SK-N-SH (cell line): ENCODE results near the gene SPINT1. TPM values are rescaled to one million over a fixed set of nuclear protein-coding genes. Genes with fewer than 3 reads are reported as not detected.

Experiments used
- CTCF ChIA-PET: fragments of 300-600, 350-600 bp; formaldehyde crosslinking; extraction: SDS; loops from one replicate; lab custom pipeline; 2021; lab: Yijun Ruan, JAX
- POLR2A ChIA-PET: fragments of 350-600 bp; sonication (Branson Sonifier 250); formaldehyde crosslinking; extraction: SDS; loops from one replicate; lab custom pipeline; 2020; ENCODE audit warnings: antibody characterized with exemption, inconsistent platforms; lab: Yijun Ruan, JAX
- DNase-seq: peaks from one replicate; pipeline ENCODE4 v3.0.0; 2012
- H2AFZ ChIP-seq: fragments of 200-600 bp; sonication (generic); 2 replicates; pipeline ENCODE4 v1.8.1; 2016; ENCODE audit warnings: antibody characterized with exemption, mild to moderate bottlenecking, low read depth
- H3F3A ChIP-seq: fragments of 200-600 bp; sonication (generic); replicated peaks from 2 replicates; pipeline ENCODE3; 2016; ENCODE audit warnings: antibody characterized with exemption, mild to moderate bottlenecking; ENCODE audit not compliant: insufficient read depth
- H3K27ac ChIP-seq, 2 experiments: fragments of 200-500 bp in 1 of 2; fragments of 200-600 bp in 1 of 2; sonication (Bioruptor generic) in 1 of 2; sonication (generic), shearing (Covaris generic) in 1 of 2; 2 replicates each; pipeline versions ENCODE4 v1.5.1 to v1.6.1; 2014 to 2016; ENCODE audit warnings: low read depth in 2 of 2, inconsistent platforms in 1 of 2, low read length in 1 of 2, mild to moderate bottlenecking in 1 of 2, mixed read lengths in 1 of 2
- H3K27me3 ChIP-seq: fragments of 200-600 bp; sonication (generic), shearing (Covaris generic); 2 replicates; pipeline ENCODE4 v1.6.1; 2016; ENCODE audit warnings: mixed run types; ENCODE audit not compliant: insufficient read depth
- H3K36me3 ChIP-seq, 2 experiments: fragments of 200-500 bp in 1 of 2; fragments of 200-600 bp in 1 of 2; sonication (Bioruptor generic) in 1 of 2; sonication (generic) in 1 of 2; replicated peaks in 1 of 2; 2 replicates each; pipeline versions ENCODE3 to v1.5.1; 2014 to 2016; ENCODE audit warnings: low read length in 1 of 2, mild to moderate bottlenecking in 1 of 2; ENCODE audit not compliant: insufficient read depth in 2 of 2, control insufficient read depth in 1 of 2
- H3K4me1 ChIP-seq, 2 experiments: fragments of 200-500 bp in 1 of 2; fragments of 200-600 bp in 1 of 2; sonication (Bioruptor generic) in 1 of 2; sonication (generic), shearing (Covaris generic) in 1 of 2; 2 replicates each; pipeline versions ENCODE4 v1.5.1 to v1.6.1; 2014 to 2016; ENCODE audit warnings: low read depth in 1 of 2, low read length in 1 of 2, mixed run types in 1 of 2; ENCODE audit not compliant: insufficient read depth in 2 of 2, control insufficient read depth in 1 of 2
- H3K4me2 ChIP-seq: fragments of 200-600 bp; sonication (generic), shearing (Covaris generic); 2 replicates; pipeline ENCODE4 v1.6.1; 2017; ENCODE audit warnings: mixed run types
- H3K4me3 ChIP-seq, 2 experiments: fragments of 200-500 bp in 1 of 2; fragments of 200-600 bp in 1 of 2; sonication (Bioruptor generic) in 1 of 2; sonication (generic), shearing (Covaris generic) in 1 of 2; 2 replicates each; pipeline versions ENCODE4 v1.5.1 to v1.8.1; 2014 to 2016; ENCODE audit warnings: low read depth in 2 of 2, inconsistent platforms in 1 of 2, low read length in 1 of 2, mild to moderate bottlenecking in 1 of 2, mixed read lengths in 1 of 2, moderate library complexity in 1 of 2
- H3K79me2 ChIP-seq: fragments of 200-600 bp; sonication (generic); 2 replicates; pipeline ENCODE4 v1.8.1; 2017; ENCODE audit warnings: mild to moderate bottlenecking; ENCODE audit not compliant: insufficient read depth
- H3K9ac ChIP-seq: fragments of 200-600 bp; sonication (generic); 2 replicates; pipeline ENCODE4 v1.6.1; 2017; ENCODE audit warnings: mixed run types
- H3K9me2 ChIP-seq: fragments of 200-600 bp; sonication (generic); 2 replicates; pipeline ENCODE4 v1.6.1; 2017; ENCODE audit warnings: mixed run types
- H3K9me3 ChIP-seq: fragments of 200-600 bp; sonication (generic); 2 replicates; pipeline ENCODE4 v1.6.1; 2017; ENCODE audit warnings: mixed run types, mild to moderate bottlenecking, moderate library complexity
- H4K20me1 ChIP-seq: fragments of 200-600 bp; sonication (generic); 2 replicates; pipeline ENCODE4 v1.6.1; 2017; ENCODE audit warnings: mild to moderate bottlenecking, mixed run types; ENCODE audit not compliant: insufficient read depth
- CHD2 ChIP-seq: fragments of 150-350 bp; IDR thresholded peaks from 2 replicates; pipeline ENCODE4 v1.6.1; 2018; ENCODE audit warnings: low read length; ENCODE audit not compliant: partially characterized antibody
- CTCF ChIP-seq: fragments of 200-600 bp; sonication (generic); IDR thresholded peaks from 2 replicates; pipeline ENCODE4 v1.6.1; 2017; ENCODE audit warnings: antibody characterized with exemption, mild to moderate bottlenecking, moderate library complexity
- FOSL2 ChIP-seq: IDR thresholded peaks from 2 replicates; pipeline ENCODE4 v1.4.0; 2012; ENCODE audit warnings: low read depth, mild to moderate bottlenecking, moderate library complexity, borderline replicate concordance
- MXI1 ChIP-seq: IDR thresholded peaks from 2 replicates; pipeline ENCODE4 v1.6.1; 2012; ENCODE audit warnings: mild to moderate bottlenecking, low read depth, low read length, improper control_type of control experiment
- NRF1 ChIP-seq: IDR thresholded peaks from 2 replicates; pipeline ENCODE4 v1.6.1; 2012; ENCODE audit warnings: low read depth, mild to moderate bottlenecking, low read length
- POLR2AphosphoS5 ChIP-seq: IDR thresholded peaks from 2 replicates; pipeline ENCODE4 v1.6.1; 2012; ENCODE audit warnings: low read depth, low read length
- RCOR1 ChIP-seq: fragments of 150-350 bp; IDR thresholded peaks from 2 replicates; pipeline ENCODE4 v1.6.1; 2017; ENCODE audit warnings: antibody characterized with exemption, low read length
- RFX5 ChIP-seq: IDR thresholded peaks from 2 replicates; pipeline ENCODE4 v1.6.1; 2012; ENCODE audit warnings: mild to moderate bottlenecking, improper control_type of control experiment, low read length
- RXRA ChIP-seq: IDR thresholded peaks from 2 replicates; pipeline ENCODE4 v1.4.0; 2012; ENCODE audit warnings: low read depth, mild to moderate bottlenecking, borderline replicate concordance
- SMC3 ChIP-seq: IDR thresholded peaks from 2 replicates; pipeline ENCODE4 v1.6.1; 2012; ENCODE audit warnings: low read depth, low read length, improper control_type of control experiment
- TAF1 ChIP-seq: IDR thresholded peaks from 2 replicates; pipeline ENCODE4 v1.6.1; 2012; ENCODE audit warnings: low read depth, mild to moderate bottlenecking, low read length, moderate library complexity, borderline replicate concordance
- TCF12 ChIP-seq: IDR thresholded peaks from 2 replicates; pipeline ENCODE4 v1.4.0; 2012
- TEAD4 ChIP-seq: IDR thresholded peaks from 2 replicates; pipeline ENCODE4 v1.4.0; 2012; ENCODE audit warnings: mild to moderate bottlenecking, borderline replicate concordance; ENCODE audit not compliant: insufficient read depth
- WGBS: methylation state at CpG from one replicate; pipeline ENCODE4 v1.1.6; 2017; ENCODE audit warnings: low lambda C conversion rate; 5-methylcytosine and 5-hydroxymethylcytosine counted together
- polyA plus RNA-seq, 3 experiments: library from polyadenylated mRNA; depleted of rRNA; stranded (reverse); fragments of >200 nt; gene quantifications; 2 replicates each; pipeline ENCODE4 v1.2.3, GENCODE V29; 2012
- TF ChIP-seq, protein P1 (sequence below): fragments of 150-350 bp; IDR thresholded peaks from 2 replicates; pipeline ENCODE4 v1.6.1; 2016; ENCODE audit warnings: mild to moderate bottlenecking, low read depth, low read length
- TF ChIP-seq, protein P2 (sequence below): IDR thresholded peaks from 2 replicates; pipeline ENCODE4 v1.4.0; 2012; ENCODE audit warnings: low read depth

Gene SPINT1
- polyA plus RNA-seq, 1 of the 3 experiments (the other 2 are of a cell fraction) = 2.0 TPM

DNA sequence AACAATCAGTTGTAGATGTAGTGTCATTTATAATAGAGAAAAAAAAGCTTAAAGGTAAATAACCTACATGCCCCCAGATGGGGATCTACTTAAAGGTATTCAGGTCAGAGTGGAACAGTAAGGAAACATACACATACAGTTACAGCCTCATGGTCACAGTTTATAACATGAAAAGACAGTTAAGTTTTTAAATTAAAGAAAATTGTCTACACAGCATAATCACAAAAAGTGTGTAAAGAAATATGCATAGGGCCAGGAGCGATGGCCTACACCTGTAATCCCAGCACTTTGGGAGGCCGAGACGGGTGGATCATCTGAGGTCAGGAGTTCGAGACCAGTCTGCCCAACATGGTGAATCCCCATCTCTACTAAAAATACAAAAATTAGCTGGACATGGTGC is 23.4 kb downstream of the SPINT1 start:
- 93% methylated on average over 4 of the region's 4 CpGs for WGBS
- no peaks in the 10 kb centered on the region for H4K20me1 ChIP-seq
- no peak for DNase-seq
- no peak overlapping the region for H3K4me2 ChIP-seq
- no peaks in the 10 kb centered on the region for H3K9me2 ChIP-seq
- H3K36me3 ChIP-seq = no peaks in the 10 kb centered on the region
- H3K9me3 ChIP-seq = no peaks in the 10 kb centered on the region
- H2AFZ ChIP-seq = no peak overlapping the region
- no peaks in the 10 kb centered on the region for H3K79me2 ChIP-seq
- H3K4me1 ChIP-seq = peaks cover 6 to 7% of the 10 kb centered on the region in 2 experiments; a peak in 3 of 4 replicates
- TF ChIP-seq, protein P1, sequence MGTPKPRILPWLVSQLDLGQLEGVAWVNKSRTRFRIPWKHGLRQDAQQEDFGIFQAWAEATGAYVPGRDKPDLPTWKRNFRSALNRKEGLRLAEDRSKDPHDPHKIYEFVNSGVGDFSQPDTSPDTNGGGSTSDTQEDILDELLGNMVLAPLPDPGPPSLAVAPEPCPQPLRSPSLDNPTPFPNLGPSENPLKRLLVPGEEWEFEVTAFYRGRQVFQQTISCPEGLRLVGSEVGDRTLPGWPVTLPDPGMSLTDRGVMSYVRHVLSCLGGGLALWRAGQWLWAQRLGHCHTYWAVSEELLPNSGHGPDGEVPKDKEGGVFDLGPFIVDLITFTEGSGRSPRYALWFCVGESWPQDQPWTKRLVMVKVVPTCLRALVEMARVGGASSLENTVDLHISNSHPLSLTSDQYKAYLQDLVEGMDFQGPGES = no peak
- TF ChIP-seq TCF12 = no peak
- TF ChIP-seq, protein P2, sequence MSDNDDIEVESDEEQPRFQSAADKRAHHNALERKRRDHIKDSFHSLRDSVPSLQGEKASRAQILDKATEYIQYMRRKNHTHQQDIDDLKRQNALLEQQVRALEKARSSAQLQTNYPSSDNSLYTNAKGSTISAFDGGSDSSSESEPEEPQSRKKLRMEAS = no peak
- TF ChIP-seq SMC3 = no peak
- TF ChIP-seq POLR2AphosphoS5 = no peak
- TF ChIP-seq RFX5 = no peak
- TF ChIP-seq MXI1 = no peak
- no peak for TF ChIP-seq CHD2
- TF ChIP-seq CTCF = no peak
- TF ChIP-seq RCOR1 = no peak
- TF ChIP-seq NRF1 = no peak
- TF ChIP-seq TAF1 = no peak
- TF ChIP-seq FOSL2 = no peak
- TF ChIP-seq RXRA = no peak
- CTCF ChIA-PET = interaction anchor here (0.6 to 1.0 kb wide), 3 partner anchors 27 to 85 kb away, joined by 3 read pairs; no protein-coding TSS in a partner anchor
- H3K9ac ChIP-seq = no peak overlapping the region
- POLR2A ChIA-PET = no interaction called here
- no peaks in the 10 kb centered on the region for H3F3A ChIP-seq
- H3K27me3 ChIP-seq = no peaks in the 10 kb centered on the region
- no peak overlapping the region for H3K27ac ChIP-seq
- H3K4me3 ChIP-seq = no peak overlapping the region

DNA sequence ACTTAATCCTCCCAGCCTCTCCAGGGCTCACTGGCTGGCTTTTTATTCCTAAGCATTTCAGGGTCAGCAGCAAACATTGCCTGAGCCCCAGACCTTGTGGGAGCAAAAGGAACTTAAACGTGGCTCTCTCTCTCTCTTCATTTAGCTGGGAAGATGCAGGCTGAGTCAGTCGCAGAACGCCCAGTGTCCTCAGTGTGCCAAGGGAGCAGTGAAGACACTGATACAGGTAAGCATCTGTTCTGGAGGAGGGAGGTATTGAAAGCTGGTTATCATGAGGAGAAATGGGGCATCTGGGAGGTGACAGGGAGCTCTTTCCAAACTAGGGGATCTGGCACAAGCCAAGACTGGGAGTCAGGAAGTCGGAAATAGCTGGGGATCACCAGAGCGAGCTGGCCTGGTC is 25.8 kb downstream of the SPINT1 start:
- Histone ChIP-seq H2AFZ (no peak overlapping the region), H3K4me2 (no peak overlapping the region), H3K27ac (no peak overlapping the region), H3K79me2 (no peaks in the 10 kb centered on the region), H4K20me1 (no peaks in the 10 kb centered on the region), H3K4me3 (no peak overlapping the region), H3K9me2 (no peaks in the 10 kb centered on the region), H3K9ac (no peak overlapping the region), H3K27me3 (no peaks in the 10 kb centered on the region), H3K9me3 (no peaks in the 10 kb centered on the region), H3F3A (no peaks in the 10 kb centered on the region), H3K4me1 (peaks cover 6 to 7% of the 10 kb centered on the region in 2 experiments; a peak in 3 of 4 replicates), H3K36me3 (no peaks in the 10 kb centered on the region)
- no peak for DNase-seq
- CTCF ChIA-PET = interaction anchor here (7.0 to 11.1 kb wide), 2 partner anchors 22 to 25 kb away, joined by 56 to 69 read pairs; partner anchors contain the start of gene VPS18
- WGBS = 73% methylated on average over 5 of the region's 5 CpGs
- TF ChIP-seq POLR2AphosphoS5 = no peak
- TF ChIP-seq TEAD4 = no peak
- POLR2A ChIA-PET = no interaction called here
